ENCODE data around the gene ARHGAP21. TPM values are rescaled to one million over a fixed set of nuclear protein-coding genes. Genes with fewer than 3 reads are reported as not detected.
"Not testable (repeated sequence)": the region's sequence is repeated elsewhere in the genome, so short reads cannot be mapped to it uniquely, and the experiment has no call there.

ARHGAP21 gene
- total RNA-seq (10 to 100 TPM; 30.9 to 33.7 TPM), polyA plus RNA-seq (3.4 TPM)

- H3K27me3 Mint-ChIP-seq: no peaks in the 10 kb centered on the region
- H3K36me3 Mint-ChIP-seq: peaks cover 0 to 13% (median 0%) of the 10 kb centered on the region in 3 donors
- CTCF ChIA-PET: interaction anchor here (0.9 to 2.3 kb wide), 7 partner anchors 9 to 292 kb away, joined by 3 to 11 read pairs (median 4); partner anchors contain the start of genes ENKUR, PRTFDC1 and THNSL1
- Histone ChIP-seq H3K4me3 (ENCODE audit: low read length) (peak within 1 kb of the TSS; percentile 98), H3K27ac (ENCODE audit: low read depth, low read length) (peak within 1 kb of the TSS; percentile 76), H3K27me3 (ENCODE audit: insufficient read depth, low read length, poor library complexity, severe bottlenecking) (no peaks in the 10 kb centered on the region), H3K9me3 (ENCODE audit: low read length) (no peaks in the 10 kb centered on the region), H3K4me1 (ENCODE audit: insufficient read depth, low read length) (peaks cover 11% of the 10 kb centered on the region), H3K36me3 (ENCODE audit: insufficient read depth, low read length) (no peaks in the 10 kb centered on the region)
- H3K4me3 Mint-ChIP-seq: peak within 1 kb of the TSS; percentile 93 to 97 (median 95)
- POLR2A ChIA-PET: interaction anchor here (0.6 to 1.0 kb wide), 4 partner anchors 101 to 292 kb away, joined by 3 to 5 read pairs (median 3); partner anchors contain the start of genes ENKUR and THNSL1
- peak in 4 of 5 donors; percentile 28 to 53 (median 36) for DNase-seq
- no peaks in the 10 kb centered on the region for H3K9me3 Mint-ChIP-seq
- peaks cover 23 to 36% (median 29%) of the 10 kb centered on the region in 3 donors for H3K4me1 Mint-ChIP-seq
- H3K27ac Mint-ChIP-seq: peak within 1 kb of the TSS; percentile 81 to 97 (median 94)
These were observed at the start of gene ARHGAP21 for GRCh38 chr10:24723788-24724380. Gene ARHGAP21 (minus strand): TSS chr10:24723887. CDS start chr10:24721899, 1,988 bp downstream.

- ChIA-PET CTCF (no interaction called here), POLR2A (no interaction called here)
- Histone ChIP-seq H3K9me3 (ENCODE audit: low read length) (no peaks in the 10 kb centered on the region), H3K36me3 (ENCODE audit: insufficient read depth, low read length) (no peaks in the 10 kb centered on the region), H3K27ac (ENCODE audit: low read depth, low read length) (no peak overlapping the region), H3K4me1 (ENCODE audit: insufficient read depth, low read length) (no peaks in the 10 kb centered on the region), H3K4me3 (ENCODE audit: low read length) (no peak overlapping the region), H3K27me3 (ENCODE audit: insufficient read depth, low read length, poor library complexity, severe bottlenecking) (no peaks in the 10 kb centered on the region)
- no peaks in the 10 kb centered on the region for H3K4me1 Mint-ChIP-seq
- no peaks in the 10 kb centered on the region for H3K9me3 Mint-ChIP-seq
- H3K27me3 Mint-ChIP-seq: peaks cover 3 to 5% of the 10 kb centered on the region in 2 donors
- H3K27ac Mint-ChIP-seq: no peak overlapping the region
- peaks cover 0 to under 1% (median 0%) of the 10 kb centered on the region in 3 donors for H3K36me3 Mint-ChIP-seq
- no peak overlapping the region for H3K4me3 Mint-ChIP-seq
- no peak for DNase-seq
These were observed 48.4 kb upstream of the ARHGAP21 start for GRCh38 chr10:24771943-24772694.

- CTCF ChIA-PET; H3K4me3 Mint-ChIP-seq; H3K27ac Mint-ChIP-seq; H3K27ac ChIP-seq (ENCODE audit: low read depth, low read length); POLR2A ChIA-PET; H3K27me3 ChIP-seq (ENCODE audit: insufficient read depth, low read length, poor library complexity, severe bottlenecking); H3K4me1 ChIP-seq (ENCODE audit: insufficient read depth, low read length); H3K4me1 Mint-ChIP-seq; H3K27me3 Mint-ChIP-seq; H3K4me3 ChIP-seq (ENCODE audit: low read length); H3K36me3 ChIP-seq (ENCODE audit: insufficient read depth, low read length); H3K9me3 ChIP-seq (ENCODE audit: low read length); DNase-seq: not testable (repeated sequence)
- peaks cover 0 to 11% (median 3%) of the 10 kb centered on the region in 5 donors for H3K9me3 Mint-ChIP-seq
- peaks cover 0 to 18% (median 0%) of the 10 kb centered on the region in 3 donors for H3K36me3 Mint-ChIP-seq
These were observed 41.3 kb upstream of the ARHGAP21 start for GRCh38 chr10:24764991-24765390.

- CTCF ChIA-PET: no interaction called here
- peaks cover 0 to 5% (median 2%) of the 10 kb centered on the region in 3 donors for H3K4me1 Mint-ChIP-seq
- Histone ChIP-seq H3K27me3 (ENCODE audit: insufficient read depth, low read length, poor library complexity, severe bottlenecking) (no peaks in the 10 kb centered on the region), H3K36me3 (ENCODE audit: insufficient read depth, low read length) (no peaks in the 10 kb centered on the region), H3K9me3 (ENCODE audit: low read length) (no peaks in the 10 kb centered on the region), H3K4me1 (ENCODE audit: insufficient read depth, low read length) (no peaks in the 10 kb centered on the region), H3K27ac (ENCODE audit: low read depth, low read length) (no peak overlapping the region), H3K4me3 (ENCODE audit: low read length) (no peak overlapping the region)
- H3K36me3 Mint-ChIP-seq: peaks cover 0 to 18% (median 0%) of the 10 kb centered on the region in 3 donors
- no peaks in the 10 kb centered on the region for H3K27me3 Mint-ChIP-seq
- H3K4me3 Mint-ChIP-seq: no peak overlapping the region
- POLR2A ChIA-PET: no interaction called here
- DNase-seq: no peak
- no peak overlapping the region for H3K27ac Mint-ChIP-seq
- H3K9me3 Mint-ChIP-seq: peaks cover 0 to 11% (median 3%) of the 10 kb centered on the region in 5 donors
These were observed 39.4 kb upstream of the ARHGAP21 start for GRCh38 chr10:24762966-24763623.

- DNase-seq: no peak
- H3K27ac Mint-ChIP-seq: peak overlapping the region in 1 of 8 donors; percentile 6
- no peaks in the 10 kb centered on the region for H3K4me1 ChIP-seq (ENCODE audit: insufficient read depth, low read length)
- H3K9me3 ChIP-seq (ENCODE audit: low read length): no peaks in the 10 kb centered on the region
- H3K36me3 Mint-ChIP-seq: peaks cover 0 to 18% (median 0%) of the 10 kb centered on the region in 3 donors
- peaks cover 0 to 5% (median 2%) of the 10 kb centered on the region in 3 donors for H3K4me1 Mint-ChIP-seq
- no peak overlapping the region for H3K4me3 Mint-ChIP-seq
- no peak overlapping the region for H3K4me3 ChIP-seq (ENCODE audit: low read length)
- POLR2A ChIA-PET: no interaction called here
- peaks cover 0 to 11% (median 3%) of the 10 kb centered on the region in 5 donors for H3K9me3 Mint-ChIP-seq
- H3K36me3 ChIP-seq (ENCODE audit: insufficient read depth, low read length): no peaks in the 10 kb centered on the region
- CTCF ChIA-PET: no interaction called here
- no peak overlapping the region for H3K27ac ChIP-seq (ENCODE audit: low read depth, low read length)
- H3K27me3 ChIP-seq (ENCODE audit: insufficient read depth, low read length, poor library complexity, severe bottlenecking): no peaks in the 10 kb centered on the region
- no peaks in the 10 kb centered on the region for H3K27me3 Mint-ChIP-seq
These were observed 38.7 kb upstream of the ARHGAP21 start for GRCh38 chr10:24762161-24762924.

- Histone ChIP-seq H3K9me3 (ENCODE audit: low read length) (no peaks in the 10 kb centered on the region), H3K4me1 (ENCODE audit: insufficient read depth, low read length) (no peaks in the 10 kb centered on the region), H3K36me3 (ENCODE audit: insufficient read depth, low read length) (no peaks in the 10 kb centered on the region), H3K4me3 (ENCODE audit: low read length) (no peak overlapping the region), H3K27ac (ENCODE audit: low read depth, low read length) (no peak overlapping the region), H3K27me3 (ENCODE audit: insufficient read depth, low read length, poor library complexity, severe bottlenecking) (no peaks in the 10 kb centered on the region)
- Mint-ChIP-seq H3K9me3 (peaks cover 0 to 2% (median 0%) of the 10 kb centered on the region in 5 donors), H3K4me1 (peaks cover 0 to 5% (median 2%) of the 10 kb centered on the region in 3 donors), H3K36me3 (no peaks in the 10 kb centered on the region), H3K27me3 (no peaks in the 10 kb centered on the region), H3K27ac (no peak overlapping the region), H3K4me3 (no peak overlapping the region)
- CTCF ChIA-PET: no interaction called here
- POLR2A ChIA-PET: no interaction called here
- no peak for DNase-seq
These were observed 36.0 kb upstream of the ARHGAP21 start for GRCh38 chr10:24759672-24760071.

GRCh38 chr10:24758254-24758653 lies 34.6 kb upstream of the ARHGAP21 start:
- H3K36me3 Mint-ChIP-seq; H3K4me1 Mint-ChIP-seq; H3K4me3 Mint-ChIP-seq; H3K27me3 ChIP-seq (ENCODE audit: insufficient read depth, low read length, poor library complexity, severe bottlenecking); DNase-seq; CTCF ChIA-PET; H3K9me3 ChIP-seq (ENCODE audit: low read length); H3K27ac ChIP-seq (ENCODE audit: low read depth, low read length); POLR2A ChIA-PET; H3K4me1 ChIP-seq (ENCODE audit: insufficient read depth, low read length); H3K36me3 ChIP-seq (ENCODE audit: insufficient read depth, low read length); H3K9me3 Mint-ChIP-seq; H3K4me3 ChIP-seq (ENCODE audit: low read length); H3K27me3 Mint-ChIP-seq: not testable (repeated sequence)
- peak overlapping the region in 1 of 8 donors; percentile 83 for H3K27ac Mint-ChIP-seq

Data from CD8-positive, alpha-beta memory T cell (primary cell).